Stomach smooth muscle (tissue), 2 donors: ENCODE measurements around the gene PXMP4.

Experiments
- H3K27ac ChIP-seq: one replicate; pipeline ENCODE4 v1.7.0; 2013; ENCODE audit warnings: mild to moderate bottlenecking, low read length, inconsistent platforms
- H3K27me3 ChIP-seq, 2 donors: one replicate each; pipeline ENCODE4 v1.7.0; 2013; ENCODE audit warnings: low read length in 2 of 2; ENCODE audit not compliant: insufficient read depth in 2 of 2, control insufficient read depth in 1 of 2
- H3K36me3 ChIP-seq, 2 donors: one replicate each; pipeline ENCODE4 v1.7.0; 2013; ENCODE audit warnings: low read length in 2 of 2; ENCODE audit not compliant: control insufficient read depth in 2 of 2, insufficient read depth in 2 of 2
- H3K4me1 ChIP-seq: one replicate; pipeline ENCODE4 v1.7.0; 2013; ENCODE audit warnings: low read length; ENCODE audit not compliant: control insufficient read depth, insufficient read depth
- H3K4me3 ChIP-seq, 2 donors: one replicate each; pipeline ENCODE4 v1.7.0; 2013; ENCODE audit warnings: low read length in 2 of 2
- H3K9ac ChIP-seq, 2 donors: one replicate each; pipeline ENCODE4 v1.7.0; 2013; ENCODE audit warnings: low read length in 2 of 2, mild to moderate bottlenecking in 1 of 2
- H3K9me3 ChIP-seq, 2 donors: one replicate each; pipeline ENCODE4 v1.7.0; 2013; ENCODE audit warnings: low read length in 2 of 2; ENCODE audit not compliant: control insufficient read depth in 2 of 2
- donor health status: healthy.
- donor health status: Pancreatic carcinoma.

The PXMP4 gene

DNA sequence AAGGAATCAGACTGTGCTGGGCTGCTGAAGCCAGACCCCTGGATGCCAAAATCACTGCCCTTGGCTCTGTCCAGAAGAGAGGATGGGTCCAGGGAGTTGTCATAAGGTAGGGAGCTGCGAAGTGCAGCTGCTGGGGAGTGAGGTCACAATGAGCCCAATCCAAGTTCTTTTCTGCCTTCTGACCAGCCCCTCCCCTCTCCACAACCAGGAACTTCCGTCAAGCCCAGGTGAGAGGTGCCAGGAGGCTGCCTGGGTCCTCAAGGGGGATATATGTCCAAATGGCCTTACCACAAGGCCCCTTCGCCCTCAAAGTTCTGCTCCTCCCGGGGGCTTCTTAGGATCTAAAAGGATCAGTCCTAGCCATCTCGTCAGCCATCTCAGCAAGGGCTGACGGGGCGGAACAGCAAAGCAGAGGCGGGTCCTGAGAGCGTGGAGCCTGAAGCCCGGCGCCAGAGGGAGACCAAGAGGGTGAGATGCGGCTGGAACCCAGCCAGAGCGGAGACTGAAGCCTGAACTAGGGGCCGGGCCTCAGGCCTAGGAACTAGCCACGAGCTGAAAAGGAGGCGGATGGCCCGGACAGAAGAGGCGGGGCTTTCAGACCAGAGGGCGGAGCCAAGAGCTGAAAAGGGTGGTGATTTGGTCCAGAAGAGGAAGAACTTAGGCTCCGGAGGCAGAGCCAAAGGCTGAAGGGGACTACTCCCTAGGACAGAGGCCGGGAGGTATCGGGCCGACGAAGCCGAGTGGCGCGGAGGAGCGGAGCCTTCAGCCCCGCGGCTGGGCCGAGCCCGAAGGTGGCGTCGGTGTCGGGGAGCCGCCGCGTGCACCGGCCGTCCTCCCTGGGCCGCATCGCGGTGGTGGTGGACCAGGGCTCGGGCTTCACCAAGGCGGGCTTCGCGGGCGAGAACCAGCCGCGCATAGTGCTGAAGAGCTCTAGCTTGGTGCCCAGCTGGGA is 53.5 kb downstream of the PXMP4 start, which contains the start of gene ACTL10:
Gene ACTL10 (plus strand): TSS at position 651 of the 952 bp plus-strand sequence. CDS start 555 bp downstream, outside the sequence.
- H3K4me3 ChIP-seq = peak within 1 kb of the TSS; percentile 32 to 77
- no peaks in the 10 kb centered on the region for H3K9me3 ChIP-seq
- no peaks in the 10 kb centered on the region for H3K27me3 ChIP-seq
- peaks cover 52% of the 10 kb centered on the region for H3K4me1 ChIP-seq
- peak within 1 kb of the TSS; percentile 88 for H3K27ac ChIP-seq
- peak within 1 kb of the TSS; percentile 56 to 80 for H3K9ac ChIP-seq
- H3K36me3 ChIP-seq = peaks cover 10 to 14% of the 10 kb centered on the region in 2 donors

DNA sequence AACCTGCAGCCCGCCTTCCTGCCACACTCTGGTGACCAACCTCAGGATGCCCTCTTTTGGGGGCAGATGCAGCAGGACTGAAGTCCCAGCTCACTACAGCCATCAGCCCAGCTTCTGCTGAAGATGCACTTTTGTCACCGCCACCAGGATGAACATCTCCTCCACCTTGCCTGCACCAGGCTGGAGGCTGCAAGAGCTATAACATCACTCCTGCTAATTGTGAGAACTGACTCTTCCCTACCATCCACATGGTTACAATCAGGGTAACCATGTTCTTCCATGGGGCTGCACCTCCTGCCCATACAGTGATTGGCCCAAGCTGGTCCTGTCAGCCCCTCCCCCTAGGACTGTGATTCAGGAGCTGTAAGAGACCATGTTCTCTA is 55.4 kb downstream of the PXMP4 start:
- Histone ChIP-seq H3K9ac (no peak overlapping the region), H3K4me3 (no peak overlapping the region), H3K27me3 (no peaks in the 10 kb centered on the region), H3K9me3 (no peaks in the 10 kb centered on the region), H3K36me3 (peaks cover 6 to 13% of the 10 kb centered on the region in 2 donors), H3K27ac (peak overlapping the region; percentile 89), H3K4me1 (peaks cover 49% of the 10 kb centered on the region)

- peak overlapping the region; percentile 87 for H3K4me3 ChIP-seq
- H3K27ac ChIP-seq = peak overlapping the region; percentile 89
- peaks cover 49% of the 10 kb centered on the region for H3K4me1 ChIP-seq
- peaks cover 9 to 13% of the 10 kb centered on the region in 2 donors for H3K36me3 ChIP-seq
- H3K9me3 ChIP-seq = no peaks in the 10 kb centered on the region
- peak overlapping the region; percentile 83 to 85 for H3K9ac ChIP-seq
- H3K27me3 ChIP-seq = no peaks in the 10 kb centered on the region
Measured at GRCh38 chr20:33664085-33664761, 55.9 kb downstream of the PXMP4 start.

GRCh38 chr20:33663161-33664084 is 56.7 kb downstream of the PXMP4 start:
- Histone ChIP-seq H3K36me3 (peaks cover 7 to 9% of the 10 kb centered on the region in 2 donors), H3K27me3 (no peaks in the 10 kb centered on the region), H3K4me3 (peak overlapping the region; percentile 87), H3K27ac (peak overlapping the region; percentile 89), H3K9me3 (no peaks in the 10 kb centered on the region), H3K4me1 (peaks cover 48% of the 10 kb centered on the region), H3K9ac (peak overlapping the region; percentile 83 to 85)

DNA sequence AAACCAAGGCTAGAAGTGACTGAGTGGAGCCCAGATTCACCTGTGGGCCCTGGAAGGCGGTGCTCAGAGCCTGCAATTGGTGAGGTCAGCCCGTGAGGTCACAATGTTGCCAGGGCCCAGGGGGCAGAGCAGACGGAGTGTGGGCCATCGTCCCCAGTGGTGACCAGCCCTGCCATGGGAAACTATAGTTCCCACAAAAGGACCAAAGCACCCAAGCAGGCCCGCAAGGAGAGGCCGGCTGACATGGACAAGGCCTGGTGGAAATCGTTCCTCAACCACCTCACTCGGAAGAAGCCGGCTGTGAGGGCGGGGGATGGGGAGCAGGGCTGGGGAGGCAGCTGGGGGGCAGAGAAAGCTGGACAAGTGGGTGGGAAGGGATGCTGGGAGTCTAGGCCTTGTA is 57.9 kb downstream of the PXMP4 start, which contains the start of gene C20orf144:
Gene C20orf144 (plus strand): TSS at position 156 of the 400 bp plus-strand sequence. CDS start 19 bp downstream, at position 175.
- H3K27me3 ChIP-seq = no peaks in the 10 kb centered on the region
- peaks cover 14 to 15% of the 10 kb centered on the region in 2 donors for H3K36me3 ChIP-seq
- H3K27ac ChIP-seq = peak within 1 kb of the TSS; percentile 89
- H3K9me3 ChIP-seq = no peaks in the 10 kb centered on the region
- H3K4me3 ChIP-seq = peak within 1 kb of the TSS; percentile 87
- peak within 1 kb of the TSS; percentile 68 to 85 for H3K9ac ChIP-seq
- peaks cover 35% of the 10 kb centered on the region for H3K4me1 ChIP-seq

DNA sequence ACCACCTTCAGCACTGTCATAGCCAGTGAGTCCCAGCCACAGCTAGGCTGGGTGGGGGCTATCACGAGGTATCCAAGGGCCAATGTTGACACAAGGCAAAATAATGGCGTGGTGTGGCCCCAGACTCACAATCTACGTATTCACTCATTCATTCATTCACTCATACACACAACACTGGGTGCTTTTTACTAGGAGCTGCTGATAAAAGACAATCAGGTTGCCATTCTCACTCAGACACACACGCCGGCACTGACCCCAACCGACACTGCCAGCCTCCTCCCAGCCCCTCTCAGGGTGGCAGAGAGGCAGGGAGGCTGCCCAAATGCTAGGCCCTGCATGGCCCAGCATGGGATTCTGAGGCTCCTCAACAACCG is 59.4 kb downstream of the PXMP4 start:
- H3K9ac ChIP-seq = no peak overlapping the region
- no peaks in the 10 kb centered on the region for H3K27me3 ChIP-seq
- no peaks in the 10 kb centered on the region for H3K9me3 ChIP-seq
- H3K4me3 ChIP-seq = no peak overlapping the region
- H3K4me1 ChIP-seq = peaks cover 22% of the 10 kb centered on the region
- peaks cover 14 to 17% of the 10 kb centered on the region in 2 donors for H3K36me3 ChIP-seq
- no peak overlapping the region for H3K27ac ChIP-seq

DNA sequence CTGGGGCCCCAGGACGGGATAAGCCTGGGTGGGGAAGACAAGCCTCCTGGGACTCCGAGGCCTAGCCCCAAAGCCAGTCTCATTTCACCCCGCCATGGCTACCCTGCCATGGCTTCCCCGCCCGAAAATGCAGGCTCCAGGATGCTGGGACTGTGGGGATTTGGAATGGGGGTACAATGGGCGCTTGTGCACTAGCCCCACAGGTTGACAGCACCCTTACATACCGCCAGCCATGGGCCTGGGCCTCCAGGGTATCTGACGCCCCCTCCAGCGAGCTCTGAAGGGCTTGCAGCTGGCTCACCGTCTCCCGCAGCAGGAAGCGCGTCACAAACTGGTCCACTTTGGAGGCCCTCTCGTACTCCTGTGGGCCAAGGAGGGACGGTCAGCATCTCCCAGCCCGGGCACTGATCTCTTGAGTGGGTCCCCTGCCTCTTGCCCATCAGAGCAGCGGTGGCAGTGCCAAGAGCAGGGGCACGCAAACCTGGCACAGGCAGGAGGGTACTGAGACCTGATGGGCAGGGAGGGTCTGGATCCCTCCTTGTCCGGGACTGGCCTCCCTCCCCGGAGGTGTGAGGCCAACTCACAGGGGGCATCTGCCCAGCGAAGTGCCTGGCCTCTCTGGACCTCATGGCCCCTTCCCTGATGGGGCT is 60.0 kb downstream of the PXMP4 start:
- no peaks in the 10 kb centered on the region for H3K27me3 ChIP-seq
- H3K4me1 ChIP-seq = peaks cover 22% of the 10 kb centered on the region
- no peak overlapping the region for H3K9ac ChIP-seq
- H3K36me3 ChIP-seq = peaks cover 14 to 17% of the 10 kb centered on the region in 2 donors
- no peaks in the 10 kb centered on the region for H3K9me3 ChIP-seq
- H3K27ac ChIP-seq = no peak overlapping the region
- H3K4me3 ChIP-seq = no peak overlapping the region

DNA sequence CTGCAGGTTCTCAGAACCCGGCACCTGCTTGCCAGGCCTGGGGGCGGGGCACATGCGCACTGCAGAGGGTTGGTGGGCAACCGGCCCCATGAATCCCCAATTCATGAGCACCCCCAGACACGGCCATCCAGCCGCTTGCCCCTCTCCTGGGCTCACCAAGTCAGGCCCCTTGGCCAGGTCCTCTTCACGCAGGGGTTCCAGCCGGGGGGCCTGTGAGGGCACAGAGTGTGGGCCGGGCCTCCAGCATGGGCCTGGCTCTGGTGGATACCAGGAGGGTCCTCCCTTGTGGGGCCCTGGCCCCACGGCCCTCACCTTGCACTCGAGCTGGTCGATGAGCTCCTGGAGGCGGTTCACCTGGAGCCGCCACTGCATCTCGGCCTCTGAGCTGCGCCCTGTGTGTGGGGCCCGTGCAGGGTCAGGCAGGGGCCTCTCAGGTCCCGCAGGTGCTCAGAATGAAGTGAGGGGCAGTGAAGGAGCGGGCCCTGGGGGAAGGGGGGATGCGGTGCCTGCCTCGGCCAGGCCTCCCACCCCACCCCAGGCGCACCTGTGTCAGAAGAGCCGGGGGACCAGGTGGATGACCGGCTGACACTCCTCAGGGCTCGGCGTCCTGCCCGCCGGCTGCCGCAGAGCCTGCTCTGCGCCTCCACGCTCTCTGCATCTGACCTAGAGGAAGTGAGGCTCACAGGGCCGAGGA is 60.6 kb downstream of the PXMP4 start:
- H3K27ac ChIP-seq = no peak overlapping the region
- H3K36me3 ChIP-seq = peaks cover 14 to 17% of the 10 kb centered on the region in 2 donors
- no peaks in the 10 kb centered on the region for H3K27me3 ChIP-seq
- H3K9me3 ChIP-seq = no peaks in the 10 kb centered on the region
- no peak overlapping the region for H3K4me3 ChIP-seq
- no peak overlapping the region for H3K9ac ChIP-seq
- H3K4me1 ChIP-seq = peaks cover 22% of the 10 kb centered on the region

DNA sequence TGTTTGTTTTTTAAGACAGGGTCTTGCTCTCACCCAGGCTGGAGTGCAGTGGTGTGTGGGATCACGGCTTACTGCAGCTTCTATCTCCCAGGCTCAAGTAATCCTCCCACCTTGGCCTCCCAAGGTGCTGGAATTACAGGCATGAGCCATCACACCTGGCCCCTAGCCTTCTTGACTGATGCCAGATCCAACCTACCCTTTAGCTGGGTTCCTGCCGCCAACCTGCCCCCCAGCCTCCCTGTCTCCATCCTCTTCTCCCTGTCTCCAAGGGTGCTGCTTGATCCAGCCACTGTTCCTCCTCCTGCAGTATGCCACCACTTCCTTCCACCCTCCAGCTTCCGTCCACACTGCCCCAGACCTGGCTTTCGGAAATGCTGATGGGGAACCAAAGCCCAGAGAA is 61.2 kb downstream of the PXMP4 start:
- H3K9me3 ChIP-seq = no peaks in the 10 kb centered on the region
- H3K9ac ChIP-seq = no peak overlapping the region
- H3K27ac ChIP-seq = no peak overlapping the region
- H3K4me3 ChIP-seq = no peak overlapping the region
- H3K4me1 ChIP-seq = peaks cover 18% of the 10 kb centered on the region
- H3K36me3 ChIP-seq = peaks cover 14 to 17% of the 10 kb centered on the region in 2 donors
- no peaks in the 10 kb centered on the region for H3K27me3 ChIP-seq
